HFFc6 (cell line): ENCODE results near the gene TRPC5OS. TPM values are rescaled to one million over a fixed set of nuclear protein-coding genes. Genes with fewer than 3 reads are reported as not detected.

Source experiments
- DNase-seq: peaks from one replicate; pipeline ENCODE4 v3.0.0-alpha.2; 2018
- H3K27ac Mint-ChIP-seq: 2 replicates; pipeline ENCODE4 v1.8.0; 2020; ENCODE audit warnings: mild to moderate bottlenecking, mixed read lengths
- H3K27me3 Mint-ChIP-seq: 2 replicates; pipeline ENCODE4 v1.8.0; 2021; ENCODE audit warnings: mild to moderate bottlenecking, moderate library complexity, mixed read lengths; ENCODE audit not compliant: insufficient read depth
- H3K36me3 Mint-ChIP-seq: 2 replicates; pipeline ENCODE4 v1.8.0; 2021; ENCODE audit warnings: low read depth, mixed read lengths
- H3K4me1 Mint-ChIP-seq: 2 replicates; pipeline ENCODE4 v1.8.0; 2020; ENCODE audit warnings: low read depth, mixed read lengths
- H3K4me3 Mint-ChIP-seq: 2 replicates; pipeline ENCODE4 v1.8.0; 2020; ENCODE audit warnings: mild to moderate bottlenecking, moderate library complexity, mixed read lengths
- H3K9me3 Mint-ChIP-seq: 2 replicates; pipeline ENCODE4 v1.8.0; 2020; ENCODE audit warnings: mild to moderate bottlenecking, mixed read lengths
- CTCF ChIP-seq: fragments of 200-600 bp; sonication (generic); IDR thresholded peaks from 2 replicates; pipeline ENCODE4 v1.5.0; 2021; ENCODE audit warnings: antibody characterized with exemption, mild to moderate bottlenecking
- long read RNA-seq: library from polyadenylated mRNA; unstranded; transcript quantifications from one replicate; pipeline ENCODE4 v2.0.0, GENCODE V29; 2019
- total RNA-seq, 6 experiments: library from RNA; stranded (reverse); fragmentation: NEBNext Ultra II Directional; extraction: Animal tissue kit (Norgen Biotek cat#: 25700); gene quantifications; 2 replicates in 1 of 6; 3 replicates in 5 of 6; pipeline ENCODE4 v1.2.3, GENCODE V29; 2021

The TRPC5OS gene
- total RNA-seq, result not detected
- long read RNA-seq, result 0 reads

DNA sequence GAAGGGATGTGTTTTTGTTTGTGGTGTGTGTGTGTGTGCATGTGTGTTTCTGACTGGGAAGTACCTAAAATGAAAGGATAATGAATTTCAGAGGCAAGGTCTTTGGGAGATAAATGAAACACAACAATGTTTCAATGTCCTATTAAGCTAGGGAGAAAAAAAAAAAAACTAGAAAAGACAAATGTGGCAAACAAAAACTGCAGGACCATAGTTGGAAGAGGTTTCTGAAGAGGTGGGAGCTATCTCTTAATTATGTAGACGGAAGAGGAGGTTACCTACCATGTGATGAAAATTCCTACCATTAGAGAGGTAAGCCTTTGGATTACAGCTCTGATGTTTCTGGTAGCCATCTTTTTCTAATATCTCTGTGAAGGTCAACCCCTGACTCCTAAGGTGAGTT, at the start of gene TRPC5OS:
TSS of gene TRPC5OS (plus strand) at position 301 of the 400 bp plus-strand sequence. CDS start 25,669 bp downstream, outside the sequence.
- Mint-ChIP-seq H3K27ac (no peak within 1 kb of the TSS), H3K36me3 (no peaks in the 10 kb centered on the region), H3K4me3 (no peak within 1 kb of the TSS), H3K27me3 (no peaks in the 10 kb centered on the region), H3K4me1 (no peaks in the 10 kb centered on the region), H3K9me3 (no peaks in the 10 kb centered on the region; the same call in 1 of the 2 replicates)
- no peak for TF ChIP-seq CTCF
- no peak for DNase-seq

- Mint-ChIP-seq H3K4me3 (no peak overlapping the region), H3K4me1 (no peaks in the 10 kb centered on the region), H3K27me3 (peaks cover 1% of the 10 kb centered on the region), H3K36me3 (no peaks in the 10 kb centered on the region), H3K27ac (no peak overlapping the region), H3K9me3 (peaks cover 7% of the 10 kb centered on the region; the same call in 1 of the 2 replicates)
- DNase-seq, result no peak
- no peak for TF ChIP-seq CTCF
Measured at GRCh38 chrX:111829345-111829744, 46.6 kb upstream of the TRPC5OS start.

GRCh38 chrX:111830571-111830970, 45.4 kb upstream of the TRPC5OS start:
- Mint-ChIP-seq H3K27ac (no peak overlapping the region), H3K4me1 (no peaks in the 10 kb centered on the region), H3K4me3 (no peak overlapping the region)

DNA sequence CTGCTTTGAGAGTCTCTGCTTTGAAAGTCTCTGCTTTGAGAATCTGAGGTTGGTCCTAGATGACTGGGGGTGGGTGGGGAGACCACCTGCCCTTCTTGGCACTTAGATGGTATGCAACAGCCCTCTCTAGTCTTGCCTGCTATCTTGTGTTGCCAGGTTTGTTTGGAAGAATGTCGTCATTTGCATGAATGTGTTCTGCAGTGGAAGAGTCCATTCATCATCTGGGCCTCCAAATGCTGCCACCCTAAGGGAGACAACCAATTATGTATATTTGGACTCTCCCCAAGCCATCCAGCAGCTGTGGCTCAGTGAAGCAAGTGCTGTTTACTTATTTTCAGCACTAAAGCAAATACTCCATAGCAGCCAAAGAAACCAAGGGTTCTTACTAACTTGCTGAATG, 44.6 kb upstream of the TRPC5OS start:
- no peak for DNase-seq
- Mint-ChIP-seq H3K4me1 (no peaks in the 10 kb centered on the region), H3K4me3 (no peak overlapping the region), H3K27me3 (peaks cover 1% of the 10 kb centered on the region), H3K27ac (no peak overlapping the region), H3K9me3 (peaks cover 7% of the 10 kb centered on the region; the same call in 1 of the 2 replicates), H3K36me3 (no peaks in the 10 kb centered on the region)
- TF ChIP-seq CTCF, result no peak

More at GRCh38 chrX:111830571-111830970, 45.4 kb upstream of the TRPC5OS start:
- DNase-seq, result no peak
- H3K9me3 Mint-ChIP-seq, result peaks cover 7% of the 10 kb centered on the region; the same call in 1 of the 2 replicates
- peaks cover 1% of the 10 kb centered on the region for H3K27me3 Mint-ChIP-seq
- no peaks in the 10 kb centered on the region for H3K36me3 Mint-ChIP-seq
- no peak for TF ChIP-seq CTCF

GRCh38 chrX:111837197-111837596, 38.8 kb upstream of the TRPC5OS start:
- H3K27me3 Mint-ChIP-seq, result peaks cover 2% of the 10 kb centered on the region; the same call in 1 of the 2 replicates
- no peak for TF ChIP-seq CTCF
- no peak overlapping the region for H3K27ac Mint-ChIP-seq
- no peak overlapping the region for H3K4me3 Mint-ChIP-seq
- DNase-seq, result no peak
- H3K9me3 Mint-ChIP-seq, result no peaks in the 10 kb centered on the region
- H3K36me3 Mint-ChIP-seq, result no peaks in the 10 kb centered on the region
- H3K4me1 Mint-ChIP-seq, result no peaks in the 10 kb centered on the region
